ENCODE data around the gene ENGASE.
"Not testable (repeated sequence)": the region's sequence is repeated elsewhere in the genome, so short reads cannot be mapped to it uniquely, and the experiment has no call there.

ENGASE gene

GRCh38 chr17:79028496-79029326 is 45.9 kb upstream of the ENGASE start:
- FAIRE-seq (no peak), DNase-seq (ENCODE audit: insufficient read length, low spot score) (no peak)
- TF ChIP-seq, protein P1, sequence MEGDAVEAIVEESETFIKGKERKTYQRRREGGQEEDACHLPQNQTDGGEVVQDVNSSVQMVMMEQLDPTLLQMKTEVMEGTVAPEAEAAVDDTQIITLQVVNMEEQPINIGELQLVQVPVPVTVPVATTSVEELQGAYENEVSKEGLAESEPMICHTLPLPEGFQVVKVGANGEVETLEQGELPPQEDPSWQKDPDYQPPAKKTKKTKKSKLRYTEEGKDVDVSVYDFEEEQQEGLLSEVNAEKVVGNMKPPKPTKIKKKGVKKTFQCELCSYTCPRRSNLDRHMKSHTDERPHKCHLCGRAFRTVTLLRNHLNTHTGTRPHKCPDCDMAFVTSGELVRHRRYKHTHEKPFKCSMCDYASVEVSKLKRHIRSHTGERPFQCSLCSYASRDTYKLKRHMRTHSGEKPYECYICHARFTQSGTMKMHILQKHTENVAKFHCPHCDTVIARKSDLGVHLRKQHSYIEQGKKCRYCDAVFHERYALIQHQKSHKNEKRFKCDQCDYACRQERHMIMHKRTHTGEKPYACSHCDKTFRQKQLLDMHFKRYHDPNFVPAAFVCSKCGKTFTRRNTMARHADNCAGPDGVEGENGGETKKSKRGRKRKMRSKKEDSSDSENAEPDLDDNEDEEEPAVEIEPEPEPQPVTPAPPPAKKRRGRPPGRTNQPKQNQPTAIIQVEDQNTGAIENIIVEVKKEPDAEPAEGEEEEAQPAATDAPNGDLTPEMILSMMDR (IDR thresholded peaks at IDR 0.05; ENCODE audit: insufficient read depth, missing control alignments), result peak; percentile 30

GRCh38 chr17:79029327-79030009 is 45.2 kb upstream of the ENGASE start:
- DNase-seq (ENCODE audit: insufficient read length, low spot score), result no peak
- no peak for FAIRE-seq
- TF ChIP-seq, protein P1 (IDR thresholded peaks at IDR 0.05; ENCODE audit: insufficient read depth, missing control alignments), result no peak

DNA sequence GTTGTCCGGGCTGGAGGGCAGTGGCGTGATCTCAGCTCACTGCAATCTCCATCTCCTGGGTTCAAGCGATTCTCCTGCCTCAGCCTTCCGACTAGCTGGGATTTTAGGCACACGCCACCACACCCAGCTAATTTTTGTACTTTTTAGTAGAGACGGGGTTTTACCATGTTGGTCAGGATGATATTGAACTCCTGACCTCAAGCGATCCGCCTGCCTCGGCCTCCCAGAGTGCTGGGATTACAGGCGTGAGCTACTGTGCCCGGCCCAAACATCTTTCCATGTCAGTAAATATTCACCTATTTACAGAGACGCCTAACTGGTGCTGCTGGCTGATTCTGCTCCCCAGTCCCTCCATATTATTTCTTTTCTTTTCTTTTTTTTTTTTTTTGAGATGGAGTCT is 44.0 kb upstream of the ENGASE start:
- not testable (repeated sequence) for DNase-seq (ENCODE audit: insufficient read length, low spot score); FAIRE-seq

- TF ChIP-seq, protein P1 (IDR thresholded peaks at IDR 0.05; ENCODE audit: insufficient read depth, missing control alignments), result no peak
- FAIRE-seq (no peak), DNase-seq (ENCODE audit: insufficient read length, low spot score) (no peak)
Measured at GRCh38 chr17:79031996-79032875, 42.4 kb upstream of the ENGASE start.

DNA sequence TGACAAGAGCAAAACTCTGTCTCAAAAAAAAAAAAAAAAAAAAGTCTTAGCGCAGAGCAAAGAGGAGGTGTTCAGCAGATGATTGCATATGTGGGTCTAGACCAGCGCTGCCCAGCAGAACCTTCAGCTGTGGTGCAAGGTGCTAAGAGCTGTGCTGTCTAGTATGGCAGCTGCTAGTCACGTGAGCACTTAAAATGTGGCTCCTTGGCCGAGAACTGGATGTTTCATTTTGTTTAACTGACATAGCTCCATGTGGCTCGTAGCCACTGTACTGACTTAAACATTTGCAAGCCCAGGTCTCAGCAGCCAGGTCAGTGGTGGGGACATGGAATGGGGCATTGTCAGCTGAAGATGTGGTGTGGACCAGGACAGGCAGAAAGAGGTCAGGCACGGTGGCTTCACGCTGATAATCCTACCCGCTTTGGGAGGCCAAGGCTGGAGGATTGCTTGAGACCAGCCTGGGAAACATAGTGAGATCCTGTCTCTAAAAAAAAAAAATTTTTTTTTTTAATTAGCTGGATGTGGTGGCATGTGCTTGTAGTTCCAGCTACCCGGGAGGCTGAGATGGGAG is 41.5 kb upstream of the ENGASE start:
- FAIRE-seq (no peak), DNase-seq (ENCODE audit: insufficient read length, low spot score) (no peak)
- TF ChIP-seq, protein P1 (IDR thresholded peaks at IDR 0.05; ENCODE audit: insufficient read depth, missing control alignments), result no peak

DNA sequence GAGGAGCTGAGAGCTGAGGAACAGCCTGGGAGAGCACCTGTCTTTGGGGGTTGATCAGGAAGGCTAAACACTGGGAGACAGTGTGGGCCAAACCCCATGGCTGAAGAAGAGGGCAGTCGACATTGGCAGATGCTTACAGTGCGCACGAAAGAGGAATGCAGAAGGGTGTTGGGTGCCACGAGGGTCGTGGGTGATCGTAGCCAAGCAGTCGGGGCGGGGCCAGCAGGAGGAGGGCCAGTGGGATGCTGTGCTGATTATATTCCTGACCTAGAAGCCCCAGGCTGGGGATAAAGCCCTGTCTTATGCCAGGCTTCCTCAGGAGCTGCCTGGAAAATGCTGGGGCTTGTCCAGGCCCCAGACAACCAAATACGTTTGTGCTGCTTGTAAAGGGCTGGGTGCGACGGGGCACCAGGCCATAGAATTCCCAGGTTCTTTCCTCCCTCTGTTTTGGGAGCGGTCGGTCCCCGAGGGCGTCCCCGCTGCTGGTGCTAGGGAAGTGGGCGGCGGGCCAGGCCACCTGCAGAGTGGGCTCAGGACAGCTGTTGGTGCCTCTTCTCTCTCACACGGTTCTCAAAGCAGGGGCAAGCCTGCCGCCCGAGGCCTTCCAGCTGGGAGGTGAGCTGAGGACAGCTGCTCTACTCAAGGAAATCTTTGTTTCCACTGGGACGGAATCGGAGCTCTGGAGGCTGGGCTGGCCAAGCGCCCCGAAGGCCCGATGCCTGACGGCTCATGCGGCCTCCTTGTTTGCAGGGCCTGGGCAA is 40.7 kb upstream of the ENGASE start:
- TF ChIP-seq, protein P1 (IDR thresholded peaks at IDR 0.05; ENCODE audit: insufficient read depth, missing control alignments), result no peak
- DNase-seq (ENCODE audit: insufficient read length, low spot score), result no peak
- FAIRE-seq, result no peak

Data from D721Med (cell line).